Glomerular endothelial cell (primary cell): ENCODE data around the gene TMEM63A. TPM values are rescaled to one million over a fixed set of nuclear protein-coding genes. Genes with fewer than 3 reads are reported as not detected.
"Not testable (repeated sequence)": the region's sequence is repeated elsewhere in the genome, so short reads cannot be mapped to it uniquely, and the experiment has no call there.

Experiments
- DNase-seq: peaks from one replicate; pipeline ENCODE4 v3.0.0-alpha.2; 2011; ENCODE audit warnings: low read depth, low spot score; ENCODE audit errors: extremely low read depth
- total RNA-seq: library from RNA; depleted of rRNA; stranded (reverse); fragments of >200 nt; gene quantifications from 2 replicates; pipeline ENCODE4 v1.2.3, GENCODE V29; 2015

TMEM63A gene
- total RNA-seq, 1 donor from 2014 or later, result 29.7 TPM

- DNase-seq, result no peak
These were observed 74.0 kb downstream of the TMEM63A start for GRCh38 chr1:225808136-225808535.

- DNase-seq, result not testable (repeated sequence)
These were observed 75.4 kb downstream of the TMEM63A start for GRCh38 chr1:225806736-225807135.

GRCh38 chr1:225806249-225806648, 75.9 kb downstream of the TMEM63A start:
- no peak for DNase-seq

- not testable (repeated sequence) for DNase-seq
These were observed 81.0 kb downstream of the TMEM63A start for GRCh38 chr1:225801146-225801545.

GRCh38 chr1:225796097-225796496, 86.1 kb downstream of the TMEM63A start:
- DNase-seq, result not testable (repeated sequence)

Other genes starting within 250 kb of the TMEM63A start
- gene ENAH, start 229.3 kb downstream of the TMEM63A start, total RNA-seq, result 33.9 and 46.1 TPM in 2 replicates
- gene SRP9, start 104.6 kb downstream of the TMEM63A start, total RNA-seq, result 160 and 200 TPM in 2 replicates
- gene EPHX1, start 72.3 kb downstream of the TMEM63A start, total RNA-seq, result 26.1 and 37.6 TPM in 2 replicates
- not detected in 2 replicates for gene LEFTY1, start 6.8 kb upstream of the TMEM63A start, total RNA-seq
- gene PYCR2, start 41.9 kb upstream of the TMEM63A start, total RNA-seq, result 35.5 and 40.5 TPM in 2 replicates
- not detected in 2 replicates for gene LEFTY2, start 58.8 kb upstream of the TMEM63A start, total RNA-seq
- 14.0 and 20.7 TPM in 2 replicates for gene SDE2, start 117.0 kb upstream of the TMEM63A start, total RNA-seq
- 333 and 385 TPM in 2 replicates for gene H3-3A, start 180.3 kb upstream of the TMEM63A start, total RNA-seq